ENCODE data around the gene POMZP3.
"Not testable (repeated sequence)": the region's sequence is repeated elsewhere in the genome, so short reads cannot be mapped to it uniquely, and the experiment has no call there.

POMZP3 gene

DNA sequence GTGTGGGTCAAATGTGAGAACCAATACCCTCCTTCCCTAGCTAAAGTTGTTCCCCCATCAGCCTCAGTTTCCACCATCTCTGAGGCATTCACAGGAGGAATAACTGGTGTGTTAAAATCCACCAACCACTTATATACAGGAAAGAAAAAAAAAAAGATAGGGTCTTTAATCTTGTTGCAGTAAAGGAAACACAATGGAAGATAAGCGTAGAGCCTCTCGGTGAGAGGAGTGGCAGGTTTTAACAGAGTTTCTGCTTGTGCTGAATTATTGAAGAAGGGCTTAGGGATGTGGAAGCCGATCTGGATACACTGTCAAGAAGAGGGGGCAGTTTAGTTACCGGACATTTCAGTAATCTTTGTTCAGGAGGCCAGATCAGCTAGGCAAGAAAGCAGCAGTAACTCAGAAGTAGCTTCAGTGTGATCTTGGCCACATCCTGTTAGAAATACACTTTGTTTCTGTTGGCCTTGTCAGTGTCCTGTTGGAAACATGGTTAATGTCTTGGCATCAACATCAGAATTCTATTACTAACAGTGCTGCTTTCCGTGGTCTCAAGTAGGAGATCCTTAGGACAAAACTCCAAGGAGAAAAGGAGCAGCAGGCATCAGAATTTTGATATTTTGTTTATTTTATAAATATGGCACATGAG is 43.3 kb downstream of the POMZP3 start:
- H3K4me2 ChIP-seq (ENCODE audit: low read depth, low read length, poor library complexity, severe bottlenecking); H3K4me3 ChIP-seq (ENCODE audit: insufficient read depth, low read length, poor library complexity, severe bottlenecking); H3K27ac ChIP-seq (ENCODE audit: low read depth, low read length): not testable (repeated sequence)

DNA sequence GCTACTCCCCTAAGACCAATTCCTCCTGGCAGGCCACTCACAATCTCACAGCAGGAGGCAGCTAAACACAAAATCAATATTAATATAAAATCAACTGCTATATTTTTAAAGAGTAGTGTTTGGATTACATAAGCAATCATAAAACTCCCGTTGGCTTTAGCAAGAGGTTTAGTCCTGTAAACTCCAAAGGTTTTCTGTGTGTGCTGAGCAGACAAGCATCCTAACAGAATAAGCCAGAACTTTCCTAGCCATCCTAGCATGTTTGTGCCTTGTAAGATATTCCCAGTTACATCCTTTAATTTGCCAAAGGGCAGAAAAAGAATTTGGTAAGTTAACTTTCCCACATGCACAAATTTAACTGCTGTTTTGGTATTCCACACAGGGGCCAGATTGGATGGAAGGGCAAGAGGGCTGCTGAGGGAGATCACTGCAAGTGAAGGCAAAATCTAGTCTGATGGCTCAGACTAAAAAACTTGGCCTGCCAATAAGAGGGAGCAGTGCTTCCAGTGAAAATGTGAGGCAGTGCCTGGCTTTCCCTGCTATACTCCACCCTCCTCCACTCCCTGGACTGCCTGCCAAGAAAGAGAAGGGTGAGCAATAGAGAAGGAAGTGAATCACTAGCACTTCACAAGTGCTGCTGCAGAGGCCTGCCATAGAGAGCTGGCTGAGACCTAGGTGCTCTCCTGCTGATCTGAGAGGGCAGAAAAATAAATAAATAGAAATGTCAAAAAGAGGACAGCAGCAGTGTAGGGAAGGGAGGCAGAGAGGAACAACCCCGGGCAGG is 44.0 kb downstream of the POMZP3 start:
- peaks cover 18% of the 10 kb centered on the region for H3K79me2 ChIP-seq (ENCODE audit: insufficient read depth, low read length)
- H3K9ac ChIP-seq (ENCODE audit: low read length); H3K36me3 ChIP-seq (ENCODE audit: low read length); H3K4me3 ChIP-seq (ENCODE audit: insufficient read depth, low read length, poor library complexity, severe bottlenecking); H2AFZ ChIP-seq (ENCODE audit: low read depth, low read length, severe bottlenecking); H4K20me1 ChIP-seq (ENCODE audit: low read depth, low read length); H3K27me3 ChIP-seq (ENCODE audit: low read length); H3K4me2 ChIP-seq (ENCODE audit: low read depth, low read length, poor library complexity, severe bottlenecking); H3K27ac ChIP-seq (ENCODE audit: low read depth, low read length); H3K9me3 ChIP-seq (ENCODE audit: insufficient read depth, low read length); H3F3A ChIP-seq (ENCODE audit: insufficient read depth); H3K9me2 ChIP-seq (replicated peaks; ENCODE audit: insufficient read depth, low read length): not testable (repeated sequence)

More for the DNA sequence above, 43.3 kb downstream of the POMZP3 start:
- not testable (repeated sequence) for H3K9ac ChIP-seq (ENCODE audit: low read length); H3K36me3 ChIP-seq (ENCODE audit: low read length); H3K9me3 ChIP-seq (ENCODE audit: insufficient read depth, low read length); H2AFZ ChIP-seq (ENCODE audit: low read depth, low read length, severe bottlenecking); H4K20me1 ChIP-seq (ENCODE audit: low read depth, low read length); H3F3A ChIP-seq (ENCODE audit: insufficient read depth); H3K27me3 ChIP-seq (ENCODE audit: low read length); H3K9me2 ChIP-seq (replicated peaks; ENCODE audit: insufficient read depth, low read length)
- peaks cover 20% of the 10 kb centered on the region for H3K79me2 ChIP-seq (ENCODE audit: insufficient read depth, low read length)

DNA sequence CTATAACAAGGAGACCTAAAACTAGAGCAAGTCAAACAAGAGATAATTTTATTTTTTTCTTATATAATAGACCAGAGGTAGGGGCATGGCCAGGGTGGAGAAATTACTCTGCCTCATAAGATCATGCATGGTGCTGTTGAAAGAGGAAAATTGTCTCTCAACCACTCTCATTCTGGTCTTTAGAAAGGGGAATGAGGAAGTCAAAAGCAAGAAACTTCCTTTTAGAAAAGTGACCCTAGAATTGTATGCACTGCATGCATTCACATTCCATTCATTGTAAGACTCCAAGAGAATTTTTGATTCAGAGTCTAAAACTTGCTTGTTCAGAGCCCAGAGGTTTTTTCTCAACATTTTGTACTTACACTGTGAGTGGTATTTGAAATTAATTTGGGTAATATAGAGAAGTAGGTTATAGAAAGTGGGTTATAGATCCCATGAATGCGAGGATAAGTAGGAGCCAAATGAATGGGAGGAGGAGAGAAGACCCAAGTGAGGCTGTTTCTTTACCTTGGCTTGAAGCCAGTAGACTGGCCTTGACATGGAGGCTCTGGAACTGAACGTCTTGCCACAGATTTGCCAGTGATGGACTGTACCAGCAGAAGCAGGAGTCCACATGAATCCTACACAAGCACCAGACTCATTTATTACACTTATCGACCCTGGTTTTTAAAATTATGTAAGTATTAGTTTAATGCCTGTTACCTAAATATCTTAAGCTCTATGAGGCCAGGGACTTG is 51.0 kb downstream of the POMZP3 start:
- H3K27me3 ChIP-seq (ENCODE audit: low read length); H4K20me1 ChIP-seq (ENCODE audit: low read depth, low read length); H3F3A ChIP-seq (ENCODE audit: insufficient read depth); H3K9ac ChIP-seq (ENCODE audit: low read length); H3K9me3 ChIP-seq (ENCODE audit: insufficient read depth, low read length); H3K79me2 ChIP-seq (ENCODE audit: insufficient read depth, low read length); H3K4me3 ChIP-seq (ENCODE audit: insufficient read depth, low read length, poor library complexity, severe bottlenecking); H3K27ac ChIP-seq (ENCODE audit: low read depth, low read length); H3K9me2 ChIP-seq (replicated peaks; ENCODE audit: insufficient read depth, low read length); H3K36me3 ChIP-seq (ENCODE audit: low read length); H3K4me2 ChIP-seq (ENCODE audit: low read depth, low read length, poor library complexity, severe bottlenecking); H2AFZ ChIP-seq (ENCODE audit: low read depth, low read length, severe bottlenecking): not testable (repeated sequence)

DNA sequence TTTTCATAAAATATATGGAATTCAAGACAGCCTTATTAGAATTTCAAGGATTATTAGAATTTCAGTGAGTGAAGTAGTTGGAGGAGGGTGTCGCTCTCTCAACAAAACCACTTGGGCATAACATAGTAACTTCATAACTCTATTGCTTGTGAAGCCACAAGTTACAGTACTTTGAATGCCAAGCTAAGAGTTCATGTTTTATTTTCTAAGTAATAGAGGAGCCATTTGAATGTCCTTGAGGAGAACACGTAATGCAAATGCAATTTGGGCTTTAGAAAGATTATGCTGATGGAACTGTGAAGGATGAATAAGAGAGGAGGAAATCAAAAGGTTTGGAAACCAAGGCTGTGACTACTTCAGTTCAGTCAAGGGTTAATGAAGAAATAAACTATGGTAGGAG is 51.6 kb downstream of the POMZP3 start:
- H3K9me2 ChIP-seq (replicated peaks; ENCODE audit: insufficient read depth, low read length); H3K9me3 ChIP-seq (ENCODE audit: insufficient read depth, low read length): not testable (repeated sequence)

DNA sequence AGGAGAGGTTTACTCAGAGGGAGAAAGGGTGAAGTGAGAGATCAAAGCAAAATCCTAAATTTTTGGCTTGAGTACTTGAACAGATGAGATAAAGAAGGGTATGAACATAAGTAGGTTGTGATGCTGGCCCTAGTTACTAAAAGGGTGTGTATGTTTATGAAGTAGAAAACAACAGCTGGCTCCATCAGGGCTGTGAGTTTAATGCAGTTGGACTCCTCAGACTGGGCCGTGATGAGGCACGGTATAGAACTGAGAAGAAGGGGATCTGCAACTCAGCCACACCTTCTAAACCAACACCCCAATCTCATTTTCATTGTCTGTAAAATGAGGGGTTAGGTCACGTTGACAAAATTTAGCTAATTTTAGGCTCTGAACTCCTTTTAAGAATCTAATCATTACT is 54.8 kb downstream of the POMZP3 start:
- not testable (repeated sequence) for H3F3A ChIP-seq (ENCODE audit: insufficient read depth); H2AFZ ChIP-seq (ENCODE audit: low read depth, low read length, severe bottlenecking)
- H3K79me2 ChIP-seq (ENCODE audit: insufficient read depth, low read length), result peaks cover 17% of the 10 kb centered on the region

More for the DNA sequence above, 51.6 kb downstream of the POMZP3 start:
- H3K79me2 ChIP-seq (ENCODE audit: insufficient read depth, low read length); H4K20me1 ChIP-seq (ENCODE audit: low read depth, low read length); H3K4me3 ChIP-seq (ENCODE audit: insufficient read depth, low read length, poor library complexity, severe bottlenecking); H3K9ac ChIP-seq (ENCODE audit: low read length); H3K36me3 ChIP-seq (ENCODE audit: low read length); H3K27ac ChIP-seq (ENCODE audit: low read depth, low read length); H3K27me3 ChIP-seq (ENCODE audit: low read length); H3K4me2 ChIP-seq (ENCODE audit: low read depth, low read length, poor library complexity, severe bottlenecking); H2AFZ ChIP-seq (ENCODE audit: low read depth, low read length, severe bottlenecking); H3F3A ChIP-seq (ENCODE audit: insufficient read depth): not testable (repeated sequence)

DNA sequence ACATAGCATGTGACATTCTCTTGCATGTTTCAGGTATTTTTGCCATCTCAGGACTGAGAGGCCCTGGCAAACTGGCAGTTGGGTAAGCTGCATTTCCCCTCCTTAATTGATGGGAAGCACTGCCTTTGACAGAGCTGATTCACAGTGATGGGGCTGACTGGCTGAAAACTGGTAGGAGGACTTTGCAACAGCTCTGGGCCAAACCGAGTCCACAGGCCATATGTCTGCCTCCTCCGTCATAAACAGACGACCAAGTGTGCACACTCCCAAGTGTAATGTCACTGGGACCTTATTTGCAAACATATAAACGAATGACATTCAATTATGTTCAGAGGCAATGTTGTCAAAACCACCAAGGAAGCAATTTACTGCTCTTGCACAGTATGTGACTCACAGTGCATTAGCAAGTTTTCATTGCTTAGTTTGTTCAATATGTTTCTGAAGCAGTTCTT is 56.7 kb downstream of the POMZP3 start:
- not testable (repeated sequence) for H3K4me3 ChIP-seq (ENCODE audit: insufficient read depth, low read length, poor library complexity, severe bottlenecking); H4K20me1 ChIP-seq (ENCODE audit: low read depth, low read length)

More for the DNA sequence above, 54.8 kb downstream of the POMZP3 start:
- not testable (repeated sequence) for H3K27me3 ChIP-seq (ENCODE audit: low read length); H3K4me2 ChIP-seq (ENCODE audit: low read depth, low read length, poor library complexity, severe bottlenecking); H3K27ac ChIP-seq (ENCODE audit: low read depth, low read length); H4K20me1 ChIP-seq (ENCODE audit: low read depth, low read length); H3K9me2 ChIP-seq (replicated peaks; ENCODE audit: insufficient read depth, low read length); H3K36me3 ChIP-seq (ENCODE audit: low read length); H3K9me3 ChIP-seq (ENCODE audit: insufficient read depth, low read length); H3K9ac ChIP-seq (ENCODE audit: low read length); H3K4me3 ChIP-seq (ENCODE audit: insufficient read depth, low read length, poor library complexity, severe bottlenecking)

DNA sequence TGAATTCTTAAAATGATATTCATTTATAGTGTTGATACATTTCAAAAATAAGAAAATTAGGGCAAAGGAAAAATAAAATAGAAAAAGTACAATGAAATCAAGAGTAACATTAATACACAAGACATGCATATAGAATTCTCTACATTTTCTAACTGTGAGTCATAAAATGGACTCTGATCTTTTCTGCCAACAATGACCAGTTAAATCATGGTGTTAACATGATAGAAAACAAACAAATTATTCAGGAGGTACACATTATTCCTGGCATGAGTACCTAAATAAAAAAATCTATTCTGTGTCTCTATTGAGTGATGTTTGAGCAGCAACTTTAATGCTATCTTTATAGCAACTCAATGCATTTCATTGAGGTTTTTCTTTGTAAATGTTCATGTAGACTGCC is 58.3 kb downstream of the POMZP3 start:
- H3K9me3 ChIP-seq (ENCODE audit: insufficient read depth, low read length); H4K20me1 ChIP-seq (ENCODE audit: low read depth, low read length); H3K9me2 ChIP-seq (replicated peaks; ENCODE audit: insufficient read depth, low read length); H3F3A ChIP-seq (ENCODE audit: insufficient read depth); H3K9ac ChIP-seq (ENCODE audit: low read length); H3K27ac ChIP-seq (ENCODE audit: low read depth, low read length); H3K4me3 ChIP-seq (ENCODE audit: insufficient read depth, low read length, poor library complexity, severe bottlenecking); H3K36me3 ChIP-seq (ENCODE audit: low read length); H3K4me2 ChIP-seq (ENCODE audit: low read depth, low read length, poor library complexity, severe bottlenecking); H2AFZ ChIP-seq (ENCODE audit: low read depth, low read length, severe bottlenecking); H3K27me3 ChIP-seq (ENCODE audit: low read length): not testable (repeated sequence)
- peaks cover 23% of the 10 kb centered on the region for H3K79me2 ChIP-seq (ENCODE audit: insufficient read depth, low read length)

More for the DNA sequence above, 56.7 kb downstream of the POMZP3 start:
- H3K9me2 ChIP-seq (replicated peaks; ENCODE audit: insufficient read depth, low read length); H3K9me3 ChIP-seq (ENCODE audit: insufficient read depth, low read length); H2AFZ ChIP-seq (ENCODE audit: low read depth, low read length, severe bottlenecking); H3K27me3 ChIP-seq (ENCODE audit: low read length); H3K9ac ChIP-seq (ENCODE audit: low read length); H3K36me3 ChIP-seq (ENCODE audit: low read length); H3K27ac ChIP-seq (ENCODE audit: low read depth, low read length); H3K4me2 ChIP-seq (ENCODE audit: low read depth, low read length, poor library complexity, severe bottlenecking); H3F3A ChIP-seq (ENCODE audit: insufficient read depth): not testable (repeated sequence)
- H3K79me2 ChIP-seq (ENCODE audit: insufficient read depth, low read length), result peaks cover 23% of the 10 kb centered on the region

Measured in SU-DHL-6 (cell line).